Activated CD4-positive, alpha-beta memory T cell treated with anti-CD3 and anti-CD28 coated beads for 36 hours (primary cell): Measurements from ENCODE around the gene BMERB1. TPM values are rescaled to one million over a fixed set of nuclear protein-coding genes. Genes with fewer than 3 reads are reported as not detected.
"Not testable (repeated sequence)": the region's sequence is repeated elsewhere in the genome, so short reads cannot be mapped to it uniquely, and the experiment has no call there.

ENCODE experiments used
- CTCF ChIA-PET: fragments of 350-600 bp; sonication (Branson Sonifier 250); formaldehyde crosslinking; loops from one replicate; lab custom pipeline; 2021; ENCODE audit warnings: antibody characterized with exemption, inconsistent platforms; lab: Charles Lee
- POLR2A ChIA-PET: fragments of 350-600 bp; sonication (Branson Sonifier 250); formaldehyde crosslinking; loops from one replicate; lab custom pipeline; 2021; ENCODE audit warnings: antibody characterized with exemption; lab: Charles Lee
- DNase-seq: peaks from one replicate; pipeline ENCODE4 v3.0.0-alpha.2; 2020
- H3K27ac Mint-ChIP-seq: one replicate; pipeline ENCODE4 v1.8.0; 2021; ENCODE audit warnings: mixed read lengths
- H3K27me3 Mint-ChIP-seq: one replicate; pipeline ENCODE4 v1.8.0; 2021; ENCODE audit warnings: mixed read lengths
- H3K36me3 Mint-ChIP-seq: one replicate; pipeline ENCODE4 v1.8.0; 2021; ENCODE audit warnings: mixed read lengths
- H3K4me1 Mint-ChIP-seq: one replicate; pipeline ENCODE4 v1.8.0; 2021; ENCODE audit warnings: low read depth, mixed read lengths
- H3K4me3 Mint-ChIP-seq: one replicate; pipeline ENCODE4 v1.8.0; 2021; ENCODE audit warnings: mild to moderate bottlenecking, mixed read lengths
- H3K9me3 Mint-ChIP-seq: one replicate; pipeline ENCODE4 v1.8.0; 2021; ENCODE audit warnings: mixed read lengths
- intact Hi-C: fragments of 100-400 bp; cut with micrococcal nuclease; formaldehyde crosslinking; loops from one replicate; pipeline ENCODE4 v1.15.1; 2023
- total RNA-seq, 2 experiments: library from RNA; stranded (reverse); gene quantifications; one replicate each; pipeline ENCODE4 v1.2.3, GENCODE V29; 2021

The BMERB1 gene
- 1 to 10 TPM; 7.1 to 7.7 TPM for total RNA-seq

GRCh38 chr16:15434425-15435215 is at the start of gene BMERB1:
TSS of gene BMERB1 (plus strand) at chr16:15434588. CDS start at chr16:15434654, 66 bp downstream.
- peak; percentile 78 for DNase-seq
- Mint-ChIP-seq H3K4me3 (peak within 1 kb of the TSS; percentile 87), H3K9me3 (no peaks in the 10 kb centered on the region), H3K4me1 (peaks cover 16% of the 10 kb centered on the region), H3K27me3 (peaks cover 18% of the 10 kb centered on the region), H3K27ac (no peak within 1 kb of the TSS), H3K36me3 (no peaks in the 10 kb centered on the region)
- POLR2A ChIA-PET: no interaction called here
- CTCF ChIA-PET: interaction anchor here (1.0 to 1.1 kb wide), 2 partner anchors 32 to 205 kb away, joined by 3 read pairs; no protein-coding TSS in a partner anchor
- intact Hi-C loops: loop anchor here (5.0 to 10.0 kb wide), 3 partner anchors 73 to 270 kb away; no protein-coding TSS in a partner anchor

- intact Hi-C loops, POLR2A ChIA-PET, H3K4me3 Mint-ChIP-seq: not testable (repeated sequence)
Measured at GRCh38 chr16:15388060-15388459, 46.3 kb upstream of the BMERB1 start.

GRCh38 chr16:15389916-15390315 is 44.5 kb upstream of the BMERB1 start:
- POLR2A ChIA-PET, H3K27ac Mint-ChIP-seq, CTCF ChIA-PET, H3K9me3 Mint-ChIP-seq, intact Hi-C loops, H3K36me3 Mint-ChIP-seq, H3K4me3 Mint-ChIP-seq, DNase-seq, H3K4me1 Mint-ChIP-seq: not testable (repeated sequence)
- H3K27me3 Mint-ChIP-seq: peaks cover 16% of the 10 kb centered on the region

More at GRCh38 chr16:15388060-15388459, 46.3 kb upstream of the BMERB1 start:
- H3K36me3 Mint-ChIP-seq, CTCF ChIA-PET, H3K4me1 Mint-ChIP-seq, H3K27me3 Mint-ChIP-seq, H3K9me3 Mint-ChIP-seq, H3K27ac Mint-ChIP-seq, DNase-seq: not testable (repeated sequence)

- intact Hi-C loops, H3K36me3 Mint-ChIP-seq, DNase-seq, H3K27ac Mint-ChIP-seq, POLR2A ChIA-PET, H3K9me3 Mint-ChIP-seq, H3K4me3 Mint-ChIP-seq, H3K4me1 Mint-ChIP-seq, CTCF ChIA-PET: not testable (repeated sequence)
- H3K27me3 Mint-ChIP-seq: peaks cover 31% of the 10 kb centered on the region
Measured at GRCh38 chr16:15393025-15393424, 41.4 kb upstream of the BMERB1 start.

GRCh38 chr16:15395631-15396508 is 38.5 kb upstream of the BMERB1 start, which contains the start of gene MPV17L:
TSS of gene MPV17L (plus strand) at chr16:15395754. CDS start at chr16:15395898, 144 bp downstream.
- CTCF ChIA-PET, intact Hi-C loops, DNase-seq, POLR2A ChIA-PET, H3K4me3 Mint-ChIP-seq, H3K27ac Mint-ChIP-seq, H3K9me3 Mint-ChIP-seq, H3K36me3 Mint-ChIP-seq, H3K4me1 Mint-ChIP-seq: not testable (repeated sequence)
- H3K27me3 Mint-ChIP-seq: peaks cover 32% of the 10 kb centered on the region

- H3K4me3 Mint-ChIP-seq, CTCF ChIA-PET, intact Hi-C loops, DNase-seq, H3K9me3 Mint-ChIP-seq, H3K4me1 Mint-ChIP-seq, H3K27ac Mint-ChIP-seq, POLR2A ChIA-PET, H3K36me3 Mint-ChIP-seq: not testable (repeated sequence)
- peaks cover 29% of the 10 kb centered on the region for H3K27me3 Mint-ChIP-seq
Measured at GRCh38 chr16:15396509-15396829, 37.9 kb upstream of the BMERB1 start.

GRCh38 chr16:15396948-15397594 is 37.3 kb upstream of the BMERB1 start:
- no peaks in the 10 kb centered on the region for H3K4me1 Mint-ChIP-seq
- H3K9me3 Mint-ChIP-seq: no peaks in the 10 kb centered on the region
- no peaks in the 10 kb centered on the region for H3K36me3 Mint-ChIP-seq
- no peak overlapping the region for H3K4me3 Mint-ChIP-seq
- intact Hi-C loops: no loop called here
- H3K27ac Mint-ChIP-seq: no peak overlapping the region
- CTCF ChIA-PET: no interaction called here
- no peak for DNase-seq
- POLR2A ChIA-PET: no interaction called here
- H3K27me3 Mint-ChIP-seq: peaks cover 25% of the 10 kb centered on the region

GRCh38 chr16:15398618-15399316 is 35.6 kb upstream of the BMERB1 start:
- CTCF ChIA-PET: no interaction called here
- H3K4me1 Mint-ChIP-seq: no peaks in the 10 kb centered on the region
- intact Hi-C loops: no loop called here
- DNase-seq: no peak
- POLR2A ChIA-PET: no interaction called here
- peaks cover 22% of the 10 kb centered on the region for H3K27me3 Mint-ChIP-seq
- no peak overlapping the region for H3K27ac Mint-ChIP-seq
- H3K36me3 Mint-ChIP-seq: no peaks in the 10 kb centered on the region
- no peaks in the 10 kb centered on the region for H3K9me3 Mint-ChIP-seq
- H3K4me3 Mint-ChIP-seq: no peak overlapping the region

GRCh38 chr16:15399317-15399716 is 35.1 kb upstream of the BMERB1 start:
- peaks cover 20% of the 10 kb centered on the region for H3K27me3 Mint-ChIP-seq
- intact Hi-C loops: no loop called here
- DNase-seq: no peak
- H3K4me1 Mint-ChIP-seq: no peaks in the 10 kb centered on the region
- POLR2A ChIA-PET: no interaction called here
- H3K27ac Mint-ChIP-seq: no peak overlapping the region
- CTCF ChIA-PET: no interaction called here
- no peak overlapping the region for H3K4me3 Mint-ChIP-seq
- no peaks in the 10 kb centered on the region for H3K36me3 Mint-ChIP-seq
- H3K9me3 Mint-ChIP-seq: no peaks in the 10 kb centered on the region

GRCh38 chr16:15400314-15400713 is 34.1 kb upstream of the BMERB1 start:
- POLR2A ChIA-PET, H3K4me1 Mint-ChIP-seq, intact Hi-C loops, DNase-seq, H3K4me3 Mint-ChIP-seq, CTCF ChIA-PET, H3K9me3 Mint-ChIP-seq, H3K27ac Mint-ChIP-seq, H3K36me3 Mint-ChIP-seq: not testable (repeated sequence)
- peaks cover 15% of the 10 kb centered on the region for H3K27me3 Mint-ChIP-seq

- POLR2A ChIA-PET: no interaction called here
- no peak for DNase-seq
- no peaks in the 10 kb centered on the region for H3K9me3 Mint-ChIP-seq
- peaks cover 5% of the 10 kb centered on the region for H3K27me3 Mint-ChIP-seq
- intact Hi-C loops: no loop called here
- no peak overlapping the region for H3K27ac Mint-ChIP-seq
- H3K4me3 Mint-ChIP-seq: no peak overlapping the region
- CTCF ChIA-PET: no interaction called here
- H3K4me1 Mint-ChIP-seq: no peaks in the 10 kb centered on the region
- no peaks in the 10 kb centered on the region for H3K36me3 Mint-ChIP-seq
Measured at GRCh38 chr16:15401972-15402371, 32.4 kb upstream of the BMERB1 start.
